GM23338 (cell line): ENCODE data around the gene CDNF.

ENCODE experiments used
- EZH2phosphoT487 ChIP-seq: fragments of 200-600 bp; sonication (generic); IDR thresholded peaks from one replicate; pipeline ENCODE4 v1.8.1; 2018; ENCODE audit warnings: antibody characterized with exemption; ENCODE audit not compliant: unreplicated experiment
- POLR2AphosphoS5 ChIP-seq: IDR thresholded peaks from 2 replicates; pipeline ENCODE4 v1.6.1; 2016; ENCODE audit warnings: antibody characterized with exemption, low read depth
- ZNF331 ChIP-seq: fragments of 250-450 bp; sonication (Bioruptor Pico); IDR thresholded peaks from 2 replicates; pipeline ENCODE4 v1.5.0; 2020; ENCODE audit warnings: low read depth, mild to moderate bottlenecking, moderate library complexity
- TF ChIP-seq, protein P1 (sequence below): IDR thresholded peaks from 2 replicates; pipeline ENCODE4 v1.6.1; 2016; ENCODE audit warnings: antibody characterized with exemption
- TF ChIP-seq, protein P2 (sequence below), 2 experiments: fragments of 200-600 bp in 1 of 2; sonication (generic) in 1 of 2; conservative IDR thresholded peaks; 2 replicates each; pipeline versions ENCODE4 v1.5.1 to v1.6.1; 2016 to 2017; ENCODE audit warnings: antibody characterized with exemption in 2 of 2, low read depth in 2 of 2, mild to moderate bottlenecking in 2 of 2, moderate library complexity in 1 of 2
- TF ChIP-seq, protein P3 (sequence below): IDR thresholded peaks from one replicate; pipeline ENCODE4 v1.6.1; 2018; ENCODE audit warnings: antibody characterized with exemption; ENCODE audit not compliant: unreplicated experiment

DNA sequence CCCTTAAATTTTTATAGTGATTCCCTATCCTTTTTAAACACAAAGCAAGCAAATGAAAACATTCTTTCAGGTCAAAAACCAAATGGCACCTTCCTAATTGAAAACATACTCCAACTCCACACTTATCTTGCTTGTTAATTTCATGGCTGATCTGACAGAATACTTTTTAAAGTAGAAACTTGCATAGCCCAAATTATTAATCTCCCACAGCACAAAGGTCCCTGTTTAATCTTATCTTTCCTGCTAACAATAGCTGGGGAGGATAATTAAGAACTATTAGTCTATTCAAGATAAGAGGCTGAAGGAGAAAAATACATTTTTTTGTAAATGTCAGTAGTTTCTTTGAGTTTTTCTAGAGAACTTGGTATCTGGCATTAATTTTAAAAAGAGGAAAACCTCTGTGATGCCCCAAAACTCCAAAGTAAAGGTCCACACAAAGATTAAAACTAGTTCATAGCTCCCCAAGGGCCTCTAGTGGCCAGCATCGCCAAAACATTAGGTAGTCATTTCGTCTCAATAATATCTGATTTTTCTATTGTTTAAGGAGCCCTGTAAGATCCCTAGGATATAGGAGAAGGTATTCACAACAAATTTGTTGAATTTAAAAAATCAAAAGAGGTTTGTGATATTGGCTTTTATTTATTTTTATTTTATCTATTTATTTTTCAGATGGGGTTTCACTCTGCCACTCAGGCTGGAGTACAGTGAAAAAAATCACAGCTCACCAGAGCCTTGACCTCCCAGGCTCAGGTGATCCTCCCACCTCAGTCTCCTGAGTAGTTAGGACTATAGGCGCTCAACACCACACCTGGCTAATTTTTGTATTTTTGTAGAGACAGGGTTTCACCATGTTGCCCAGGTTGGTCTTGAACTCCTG, 14.7 kb downstream of the CDNF start:
- TF ChIP-seq, protein P1, sequence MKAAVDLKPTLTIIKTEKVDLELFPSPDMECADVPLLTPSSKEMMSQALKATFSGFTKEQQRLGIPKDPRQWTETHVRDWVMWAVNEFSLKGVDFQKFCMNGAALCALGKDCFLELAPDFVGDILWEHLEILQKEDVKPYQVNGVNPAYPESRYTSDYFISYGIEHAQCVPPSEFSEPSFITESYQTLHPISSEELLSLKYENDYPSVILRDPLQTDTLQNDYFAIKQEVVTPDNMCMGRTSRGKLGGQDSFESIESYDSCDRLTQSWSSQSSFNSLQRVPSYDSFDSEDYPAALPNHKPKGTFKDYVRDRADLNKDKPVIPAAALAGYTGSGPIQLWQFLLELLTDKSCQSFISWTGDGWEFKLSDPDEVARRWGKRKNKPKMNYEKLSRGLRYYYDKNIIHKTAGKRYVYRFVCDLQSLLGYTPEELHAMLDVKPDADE = no peak
- TF ChIP-seq, protein P2, sequence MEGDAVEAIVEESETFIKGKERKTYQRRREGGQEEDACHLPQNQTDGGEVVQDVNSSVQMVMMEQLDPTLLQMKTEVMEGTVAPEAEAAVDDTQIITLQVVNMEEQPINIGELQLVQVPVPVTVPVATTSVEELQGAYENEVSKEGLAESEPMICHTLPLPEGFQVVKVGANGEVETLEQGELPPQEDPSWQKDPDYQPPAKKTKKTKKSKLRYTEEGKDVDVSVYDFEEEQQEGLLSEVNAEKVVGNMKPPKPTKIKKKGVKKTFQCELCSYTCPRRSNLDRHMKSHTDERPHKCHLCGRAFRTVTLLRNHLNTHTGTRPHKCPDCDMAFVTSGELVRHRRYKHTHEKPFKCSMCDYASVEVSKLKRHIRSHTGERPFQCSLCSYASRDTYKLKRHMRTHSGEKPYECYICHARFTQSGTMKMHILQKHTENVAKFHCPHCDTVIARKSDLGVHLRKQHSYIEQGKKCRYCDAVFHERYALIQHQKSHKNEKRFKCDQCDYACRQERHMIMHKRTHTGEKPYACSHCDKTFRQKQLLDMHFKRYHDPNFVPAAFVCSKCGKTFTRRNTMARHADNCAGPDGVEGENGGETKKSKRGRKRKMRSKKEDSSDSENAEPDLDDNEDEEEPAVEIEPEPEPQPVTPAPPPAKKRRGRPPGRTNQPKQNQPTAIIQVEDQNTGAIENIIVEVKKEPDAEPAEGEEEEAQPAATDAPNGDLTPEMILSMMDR (conservative IDR thresholded peaks at IDR 0.05; ENCODE audit: low read depth in 2 of 2) = peak; percentile 73 to 86
- no peak for TF ChIP-seq POLR2AphosphoS5
- TF ChIP-seq, protein P3, sequence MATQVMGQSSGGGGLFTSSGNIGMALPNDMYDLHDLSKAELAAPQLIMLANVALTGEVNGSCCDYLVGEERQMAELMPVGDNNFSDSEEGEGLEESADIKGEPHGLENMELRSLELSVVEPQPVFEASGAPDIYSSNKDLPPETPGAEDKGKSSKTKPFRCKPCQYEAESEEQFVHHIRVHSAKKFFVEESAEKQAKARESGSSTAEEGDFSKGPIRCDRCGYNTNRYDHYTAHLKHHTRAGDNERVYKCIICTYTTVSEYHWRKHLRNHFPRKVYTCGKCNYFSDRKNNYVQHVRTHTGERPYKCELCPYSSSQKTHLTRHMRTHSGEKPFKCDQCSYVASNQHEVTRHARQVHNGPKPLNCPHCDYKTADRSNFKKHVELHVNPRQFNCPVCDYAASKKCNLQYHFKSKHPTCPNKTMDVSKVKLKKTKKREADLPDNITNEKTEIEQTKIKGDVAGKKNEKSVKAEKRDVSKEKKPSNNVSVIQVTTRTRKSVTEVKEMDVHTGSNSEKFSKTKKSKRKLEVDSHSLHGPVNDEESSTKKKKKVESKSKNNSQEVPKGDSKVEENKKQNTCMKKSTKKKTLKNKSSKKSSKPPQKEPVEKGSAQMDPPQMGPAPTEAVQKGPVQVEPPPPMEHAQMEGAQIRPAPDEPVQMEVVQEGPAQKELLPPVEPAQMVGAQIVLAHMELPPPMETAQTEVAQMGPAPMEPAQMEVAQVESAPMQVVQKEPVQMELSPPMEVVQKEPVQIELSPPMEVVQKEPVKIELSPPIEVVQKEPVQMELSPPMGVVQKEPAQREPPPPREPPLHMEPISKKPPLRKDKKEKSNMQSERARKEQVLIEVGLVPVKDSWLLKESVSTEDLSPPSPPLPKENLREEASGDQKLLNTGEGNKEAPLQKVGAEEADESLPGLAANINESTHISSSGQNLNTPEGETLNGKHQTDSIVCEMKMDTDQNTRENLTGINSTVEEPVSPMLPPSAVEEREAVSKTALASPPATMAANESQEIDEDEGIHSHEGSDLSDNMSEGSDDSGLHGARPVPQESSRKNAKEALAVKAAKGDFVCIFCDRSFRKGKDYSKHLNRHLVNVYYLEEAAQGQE = no peak
- no peak for TF ChIP-seq EZH2phosphoT487
- TF ChIP-seq ZNF331 (CRISPR knock-in tag) = no peak
